OCI-LY3 (cell line): Measurements from ENCODE around the gene MBOAT1.
"Not testable (repeated sequence)": the region's sequence is repeated elsewhere in the genome, so short reads cannot be mapped to it uniquely, and the experiment has no call there.

Source experiments
- H2AFZ ChIP-seq: fragments of 200-600, 300-600 bp; shearing (Covaris generic); 2 replicates; pipeline ENCODE4 v1.6.0; 2014; ENCODE audit warnings: antibody characterized with exemption, low read depth, low read length
- H3K27ac ChIP-seq: fragments of 200-600, 300-600 bp; sonication (generic); 2 replicates; pipeline ENCODE4 v1.5.1; 2014; ENCODE audit warnings: mild to moderate bottlenecking, low read length, moderate library complexity, mixed read lengths
- H3K27me3 ChIP-seq: fragments of 200-600, 300-600 bp; sonication (generic); 2 replicates; pipeline ENCODE4 v1.6.1; 2014; ENCODE audit warnings: low read depth, low read length, mixed read lengths
- H3K36me3 ChIP-seq: fragments of 200-600, 300-600 bp; sonication (generic); replicated peaks from 2 replicates; pipeline ENCODE3; 2014; ENCODE audit warnings: low read depth, low read length, mixed read lengths
- H3K4me1 ChIP-seq: fragments of 300-600, 200-600 bp; sonication (generic); 2 replicates; pipeline ENCODE4 v1.6.1; 2014; ENCODE audit warnings: low read length, mixed read lengths
- H3K4me2 ChIP-seq: fragments of 200-600, 300-600 bp; sonication (generic); 2 replicates; pipeline ENCODE4 v1.6.1; 2014; ENCODE audit warnings: low read length, mixed read lengths
- H3K4me3 ChIP-seq: fragments of 300-600, 200-600 bp; sonication (generic); 2 replicates; pipeline ENCODE4 v1.5.1; 2014; ENCODE audit warnings: antibody characterized with exemption, mild to moderate bottlenecking, low read length, moderate library complexity
- H3K79me2 ChIP-seq: fragments of 300-600, 200-600 bp; shearing (Covaris generic); 2 replicates; pipeline ENCODE4 v1.6.1; 2014; ENCODE audit warnings: mild to moderate bottlenecking, low read length, mixed read lengths
- H3K9ac ChIP-seq: fragments of 300-600, 200-600 bp; shearing (Covaris generic); 2 replicates; pipeline ENCODE4 v1.6.0; 2014; ENCODE audit warnings: mild to moderate bottlenecking, low read length, moderate library complexity
- H3K9me3 ChIP-seq: fragments of 200-600, 300-600 bp; shearing (Covaris generic); 2 replicates; pipeline ENCODE4 v1.6.1; 2014; ENCODE audit warnings: low read length, mixed read lengths; ENCODE audit not compliant: insufficient read depth
- H4K20me1 ChIP-seq: fragments of 200-600, 300-600 bp; sonication (generic); 2 replicates; pipeline ENCODE4 v1.6.1; 2016; ENCODE audit warnings: low read length, mixed read lengths; ENCODE audit not compliant: insufficient read depth
- CTCF ChIP-seq: fragments of 200-600, 300-600 bp; sonication (generic); IDR thresholded peaks from 2 replicates; pipeline ENCODE4 v1.5.1; 2014; ENCODE audit warnings: antibody characterized with exemption, low read length, low read depth
- EZH2phosphoT487 ChIP-seq: fragments of 200-600 bp; shearing (Covaris generic); IDR thresholded peaks from 2 replicates; pipeline ENCODE4 v1.6.1; 2018; ENCODE audit warnings: antibody characterized with exemption, mixed run types, low read depth

The MBOAT1 gene

GRCh38 chr6:20251525-20251924 is 39.3 kb upstream of the MBOAT1 start:
- Histone ChIP-seq H3K27ac (no peak overlapping the region), H3K27me3 (no peaks in the 10 kb centered on the region), H3K36me3 (no peaks in the 10 kb centered on the region), H3K79me2 (no peaks in the 10 kb centered on the region), H3K4me1 (no peaks in the 10 kb centered on the region), H4K20me1 (no peaks in the 10 kb centered on the region), H2AFZ (no peak overlapping the region), H3K9ac (no peak overlapping the region), H3K4me3 (no peak overlapping the region), H3K9me3 (no peaks in the 10 kb centered on the region), H3K4me2 (no peak overlapping the region)
- no peak for TF ChIP-seq EZH2phosphoT487
- no peak for TF ChIP-seq CTCF

GRCh38 chr6:20246125-20246524 is 33.9 kb upstream of the MBOAT1 start:
- Histone ChIP-seq H3K27me3 (no peaks in the 10 kb centered on the region), H3K4me3 (no peak overlapping the region), H3K4me1 (no peaks in the 10 kb centered on the region), H3K9ac (no peak overlapping the region), H3K36me3 (no peaks in the 10 kb centered on the region), H3K27ac (no peak overlapping the region), H3K79me2 (no peaks in the 10 kb centered on the region), H2AFZ (no peak overlapping the region), H4K20me1 (no peaks in the 10 kb centered on the region), H3K4me2 (no peak overlapping the region), H3K9me3 (no peaks in the 10 kb centered on the region)
- TF ChIP-seq CTCF = no peak
- TF ChIP-seq EZH2phosphoT487 = no peak

GRCh38 chr6:20244807-20245681 is 32.8 kb upstream of the MBOAT1 start:
- not testable (repeated sequence) for H3K27ac ChIP-seq, H2AFZ ChIP-seq, H3K4me2 ChIP-seq, H3K27me3 ChIP-seq, H3K79me2 ChIP-seq, H3K36me3 ChIP-seq, H4K20me1 ChIP-seq, H3K4me3 ChIP-seq, H3K9ac ChIP-seq, H3K9me3 ChIP-seq, H3K4me1 ChIP-seq

- H3K79me2 ChIP-seq = no peaks in the 10 kb centered on the region
- H3K4me3 ChIP-seq = no peak overlapping the region
- H3K4me1 ChIP-seq = no peaks in the 10 kb centered on the region
- TF ChIP-seq EZH2phosphoT487 (no peak), CTCF (no peak)
- no peak overlapping the region for H2AFZ ChIP-seq
- H3K27me3 ChIP-seq = no peaks in the 10 kb centered on the region
- no peaks in the 10 kb centered on the region for H3K9me3 ChIP-seq
- no peaks in the 10 kb centered on the region for H3K36me3 ChIP-seq
- no peak overlapping the region for H3K9ac ChIP-seq
- no peak overlapping the region for H3K27ac ChIP-seq
- no peak overlapping the region for H3K4me2 ChIP-seq
- H4K20me1 ChIP-seq = no peaks in the 10 kb centered on the region
Measured at GRCh38 chr6:20243288-20243687, 31.0 kb upstream of the MBOAT1 start.
